ENCODE measurements around the gene PTPRD. TPM values are rescaled to one million over a fixed set of nuclear protein-coding genes. Genes with fewer than 3 reads are reported as not detected.
A peak's percentile ranks its signal among the peaks of the same experiment; 100 is the strongest.

Gene PTPRD
- total RNA-seq, 1 experiment from 2014 or later = 32.5 TPM

- H2BK12ac ChIP-seq (ENCODE audit: insufficient read length, low read depth, low read length) = no peak overlapping the region
- no peaks in the 10 kb centered on the region for H3K79me1 ChIP-seq (ENCODE audit: insufficient read depth, low read depth, low read length, poor library complexity, severe bottlenecking)
- H3K27me3 Mint-ChIP-seq (ENCODE audit: low read depth) = no peaks in the 10 kb centered on the region
- H3K23ac ChIP-seq (ENCODE audit: insufficient read length, low read depth, low read length) = no peak overlapping the region
- H3K9me3 ChIP-seq (ENCODE audit: control insufficient read depth, low read depth, low read length) = no peaks in the 10 kb centered on the region
- DNase-seq = no peak
- peak overlapping the region; percentile 22 to 81 (median 74); a peak in 4 of 7 replicates for H3K27ac Mint-ChIP-seq
- H3K4ac ChIP-seq (ENCODE audit: low read depth, low read length) = no peak overlapping the region
- H3K9ac ChIP-seq (ENCODE audit: extremely low read depth, insufficient read length, low read length) = no peak overlapping the region
- no CpG with 5 or more reads among the region's 3 CpGs for WGBS (ENCODE audit: extremely low coverage, insufficient read length, low lambda C conversion rate)
- H2BK120ac ChIP-seq (ENCODE audit: low read depth, low read length, poor library complexity, severe bottlenecking) = no peak overlapping the region
- no peak overlapping the region for H2AK5ac ChIP-seq (ENCODE audit: insufficient read length, low read length)
- no peaks in the 10 kb centered on the region for H3K9me3 Mint-ChIP-seq
- no peak overlapping the region for H3K18ac ChIP-seq (ENCODE audit: insufficient read length, low read depth, low read length)
- no peak overlapping the region for H4K5ac ChIP-seq (ENCODE audit: insufficient read length, low read depth, low read length)
- no peak overlapping the region for H2BK5ac ChIP-seq (ENCODE audit: insufficient read length, low read length)
- H3K4me3 Mint-ChIP-seq = no peak overlapping the region
- H3K4me1 ChIP-seq (ENCODE audit: insufficient read depth, low read length) = no peaks in the 10 kb centered on the region; the same call in 1 of the 2 replicates
- H3K79me2 ChIP-seq (ENCODE audit: insufficient read depth, low read length) = no peaks in the 10 kb centered on the region
- no peak overlapping the region for H3K4me2 ChIP-seq (ENCODE audit: insufficient read depth, insufficient read length, low read length)
- no peak overlapping the region for H2BK20ac ChIP-seq (ENCODE audit: low read depth, low read length, poor library complexity, severe bottlenecking)
- no peak overlapping the region for H3T11ph ChIP-seq (ENCODE audit: low read length)
- H4K91ac ChIP-seq (ENCODE audit: insufficient read length, low read depth, low read length) = no peak overlapping the region
- no peak overlapping the region for H2BK15ac ChIP-seq (ENCODE audit: low read depth, low read length)
- no peak overlapping the region for H2AFZ ChIP-seq (ENCODE audit: low read length)
- H3K14ac ChIP-seq (ENCODE audit: insufficient read depth, low read length) = no peak overlapping the region
- no peaks in the 10 kb centered on the region for H3K23me2 ChIP-seq (ENCODE audit: insufficient read length, low read depth, low read length, poor library complexity, severe bottlenecking)
- H4K8ac ChIP-seq (replicated peaks; ENCODE audit: insufficient read length, low read depth, low read length) = no peak overlapping the region
- H4K20me1 ChIP-seq (ENCODE audit: control insufficient read depth, insufficient read depth, insufficient read length) = no peaks in the 10 kb centered on the region
- peaks cover 0 to 11% (median 0%) of the 10 kb centered on the region in 3 experiments; a peak in 3 of 7 replicates for H3K36me3 Mint-ChIP-seq (ENCODE audit: insufficient read depth in 1 of 3, low read depth in 3 of 3)
- H3K27ac ChIP-seq (ENCODE audit: insufficient read length, low read depth, low read length) = no peak overlapping the region
- no peak overlapping the region for H3K56ac ChIP-seq (ENCODE audit: insufficient read length, low read depth, low read length)
- no peaks in the 10 kb centered on the region for H3K27me3 ChIP-seq (ENCODE audit: insufficient read depth, low read length)
- TF ChIP-seq CTCF (conservative IDR thresholded peaks at IDR 0.05) = no peak
- H3K4me1 Mint-ChIP-seq = peaks cover 11 to 31% of the 10 kb centered on the region in 2 experiments
Observed at GRCh38 chr9:8835291-8835690, 1777.5 kb downstream of the PTPRD start.

Data from H9 (cell line).